GM19455 (cell line): ENCODE data around the gene PAPSS2.
"Not testable (repeated sequence)": the region's sequence is repeated elsewhere in the genome, so short reads cannot be mapped to it uniquely, and the experiment has no call there.

Experiments
- ATAC-seq: cut with Tn5 transposase; IDR thresholded peaks from one replicate; pipeline ENCODE4 v1.9.1; 2021; ENCODE audit not compliant: unreplicated experiment

The PAPSS2 gene

GRCh38 chr10:87642486-87642885 is 17.2 kb upstream of the PAPSS2 start:
- no peak for ATAC-seq

- no peak for ATAC-seq
Observed at GRCh38 chr10:87642988-87643387, 16.7 kb upstream of the PAPSS2 start.

GRCh38 chr10:87643920-87644319 is 15.8 kb upstream of the PAPSS2 start:
- no peak for ATAC-seq

- not testable (repeated sequence) for ATAC-seq
Observed at GRCh38 chr10:87644500-87644899, 15.2 kb upstream of the PAPSS2 start.

- ATAC-seq = no peak
Observed at GRCh38 chr10:87646192-87646909, 13.3 kb upstream of the PAPSS2 start.

GRCh38 chr10:87646935-87647334 is 12.7 kb upstream of the PAPSS2 start:
- no peak for ATAC-seq

GRCh38 chr10:87650838-87651589 is 8.7 kb upstream of the PAPSS2 start:
- no peak for ATAC-seq

- ATAC-seq = no peak
Observed at GRCh38 chr10:87651801-87652200, 7.9 kb upstream of the PAPSS2 start.

GRCh38 chr10:87652261-87652660 is 7.4 kb upstream of the PAPSS2 start:
- no peak for ATAC-seq

GRCh38 chr10:87654212-87654611 is 5.5 kb upstream of the PAPSS2 start:
- no peak for ATAC-seq

GRCh38 chr10:87656431-87657072 is 3.1 kb upstream of the PAPSS2 start:
- no peak for ATAC-seq

- ATAC-seq = no peak
Observed at GRCh38 chr10:87657371-87657770, 2.3 kb upstream of the PAPSS2 start.

- ATAC-seq = no peak
Observed at GRCh38 chr10:87658321-87658795, 1.3 kb upstream of the PAPSS2 start.

- no peak for ATAC-seq
Observed at GRCh38 chr10:87658858-87659555, 671 bp upstream of the PAPSS2 start.

- ATAC-seq = no peak
Observed at GRCh38 chr10:87660484-87661133, 931 bp downstream of the PAPSS2 start.

GRCh38 chr10:87661861-87662785 is 2.4 kb downstream of the PAPSS2 start:
- ATAC-seq = no peak

GRCh38 chr10:87664276-87664701 is 4.6 kb downstream of the PAPSS2 start:
- ATAC-seq = no peak

- ATAC-seq = no peak
Observed at GRCh38 chr10:87667493-87667892, 7.8 kb downstream of the PAPSS2 start.

GRCh38 chr10:87668324-87669074 is 8.8 kb downstream of the PAPSS2 start:
- no peak for ATAC-seq
